PC-9 (cell line): ENCODE results near the gene TBC1D5.

Experiments
- CTCF ChIP-seq: fragments of 200-600 bp; sonication (generic); conservative IDR thresholded peaks from 2 replicates; pipeline ENCODE4 v1.6.1; 2017; ENCODE audit warnings: mixed run types, antibody characterized with exemption, mild to moderate bottlenecking, moderate library complexity
- EZH2 ChIP-seq: fragments of 200-600 bp; sonication (generic); IDR thresholded peaks from 2 replicates; pipeline ENCODE4 v1.8.0; 2017; ENCODE audit warnings: antibody characterized with exemption, low read depth

DNA sequence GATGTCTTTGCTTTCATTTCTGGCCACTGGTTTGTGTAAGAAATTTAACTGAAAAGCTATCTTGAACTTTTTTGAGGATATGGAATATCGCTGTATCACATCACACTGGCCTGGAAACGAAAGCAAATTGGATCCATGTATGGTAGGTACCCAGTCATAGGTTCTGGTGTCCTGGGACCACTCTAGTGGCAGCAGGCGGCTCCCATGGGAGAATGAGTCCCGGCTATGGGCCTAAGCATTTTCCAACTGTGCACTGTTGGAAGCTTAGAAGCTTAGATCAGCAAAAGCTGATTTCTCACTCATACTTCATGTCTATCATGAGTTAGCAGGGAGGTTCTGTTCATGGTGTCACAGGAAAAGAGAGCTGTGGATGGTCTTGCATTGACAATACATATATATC lies 534.5 kb downstream of the TBC1D5 start:
- TF ChIP-seq CTCF = no peak
- no peak for TF ChIP-seq EZH2
